ENCODE results near the gene PGRMC2.
"Not testable (repeated sequence)": the region's sequence is repeated elsewhere in the genome, so short reads cannot be mapped to it uniquely, and the experiment has no call there.

PGRMC2 gene

DNA sequence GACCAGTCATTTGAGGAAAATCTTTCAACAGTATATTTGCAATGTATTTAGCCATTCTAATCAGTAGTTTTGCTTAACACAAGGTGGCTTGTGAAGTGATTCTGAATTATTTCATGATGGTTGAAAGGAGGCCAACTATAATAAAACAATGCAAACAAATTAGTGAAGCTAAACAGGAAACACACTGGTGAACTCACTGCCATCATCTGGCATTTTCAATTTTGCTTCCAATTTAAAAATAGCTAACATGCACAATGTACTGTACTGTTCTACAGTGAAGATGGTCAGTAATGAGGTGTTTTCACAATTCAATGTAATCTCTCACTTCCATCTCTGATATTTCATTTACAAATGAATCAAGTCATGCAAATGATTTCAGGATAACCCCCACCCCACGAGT, 31.1 kb downstream of the PGRMC2 start:
- H3K4me3 ChIP-seq (IDR thresholded peaks at IDR 0.05; ENCODE audit: insufficient read depth, low read depth, low read length) = no peak overlapping the region
- no peaks in the 10 kb centered on the region for H3K27me3 ChIP-seq (ENCODE audit: insufficient read depth, low read depth)
- TF ChIP-seq, protein P1, sequence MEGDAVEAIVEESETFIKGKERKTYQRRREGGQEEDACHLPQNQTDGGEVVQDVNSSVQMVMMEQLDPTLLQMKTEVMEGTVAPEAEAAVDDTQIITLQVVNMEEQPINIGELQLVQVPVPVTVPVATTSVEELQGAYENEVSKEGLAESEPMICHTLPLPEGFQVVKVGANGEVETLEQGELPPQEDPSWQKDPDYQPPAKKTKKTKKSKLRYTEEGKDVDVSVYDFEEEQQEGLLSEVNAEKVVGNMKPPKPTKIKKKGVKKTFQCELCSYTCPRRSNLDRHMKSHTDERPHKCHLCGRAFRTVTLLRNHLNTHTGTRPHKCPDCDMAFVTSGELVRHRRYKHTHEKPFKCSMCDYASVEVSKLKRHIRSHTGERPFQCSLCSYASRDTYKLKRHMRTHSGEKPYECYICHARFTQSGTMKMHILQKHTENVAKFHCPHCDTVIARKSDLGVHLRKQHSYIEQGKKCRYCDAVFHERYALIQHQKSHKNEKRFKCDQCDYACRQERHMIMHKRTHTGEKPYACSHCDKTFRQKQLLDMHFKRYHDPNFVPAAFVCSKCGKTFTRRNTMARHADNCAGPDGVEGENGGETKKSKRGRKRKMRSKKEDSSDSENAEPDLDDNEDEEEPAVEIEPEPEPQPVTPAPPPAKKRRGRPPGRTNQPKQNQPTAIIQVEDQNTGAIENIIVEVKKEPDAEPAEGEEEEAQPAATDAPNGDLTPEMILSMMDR (conservative IDR thresholded peaks at IDR 0.05; ENCODE audit: low read depth, low read length) = no peak
- H3K4me2 ChIP-seq = no peak overlapping the region
- no peak overlapping the region for H2AFZ ChIP-seq (ENCODE audit: low read depth)
- no peak overlapping the region for H3K27ac ChIP-seq
- H4K20me1 ChIP-seq (ENCODE audit: insufficient read depth) = no peaks in the 10 kb centered on the region
- H3K36me3 ChIP-seq (ENCODE audit: insufficient read depth) = no peaks in the 10 kb centered on the region
- H3K4me1 ChIP-seq (ENCODE audit: low read depth, poor library complexity, severe bottlenecking) = no peaks in the 10 kb centered on the region
- no peaks in the 10 kb centered on the region for H3K79me2 ChIP-seq (ENCODE audit: insufficient read depth, low read depth)
- H3K9ac ChIP-seq = no peak overlapping the region

GRCh38 chr4:128255906-128256305, 31.7 kb downstream of the PGRMC2 start:
- Histone ChIP-seq H4K20me1 (ENCODE audit: insufficient read depth) (no peaks in the 10 kb centered on the region), H3K27ac (no peak overlapping the region), H3K27me3 (ENCODE audit: insufficient read depth, low read depth) (no peaks in the 10 kb centered on the region), H3K4me1 (ENCODE audit: low read depth, poor library complexity, severe bottlenecking) (no peaks in the 10 kb centered on the region), H3K36me3 (ENCODE audit: insufficient read depth) (no peaks in the 10 kb centered on the region), H3K4me2 (no peak overlapping the region), H3K9ac (no peak overlapping the region), H3K79me2 (ENCODE audit: insufficient read depth, low read depth) (no peaks in the 10 kb centered on the region), H2AFZ (ENCODE audit: low read depth) (no peak overlapping the region), H3K4me3 (IDR thresholded peaks at IDR 0.05; ENCODE audit: insufficient read depth, low read depth, low read length) (no peak overlapping the region)
- TF ChIP-seq, protein P1 (conservative IDR thresholded peaks at IDR 0.05; ENCODE audit: low read depth, low read length) = no peak

GRCh38 chr4:128249787-128250668, 37.6 kb downstream of the PGRMC2 start:
- Histone ChIP-seq H3K4me1 (ENCODE audit: low read depth, poor library complexity, severe bottlenecking) (no peaks in the 10 kb centered on the region), H4K20me1 (ENCODE audit: insufficient read depth) (no peaks in the 10 kb centered on the region), H3K27ac (no peak overlapping the region), H3K4me3 (IDR thresholded peaks at IDR 0.05; ENCODE audit: insufficient read depth, low read depth, low read length) (no peak overlapping the region), H2AFZ (ENCODE audit: low read depth) (no peak overlapping the region), H3K27me3 (ENCODE audit: insufficient read depth, low read depth) (no peaks in the 10 kb centered on the region), H3K79me2 (ENCODE audit: insufficient read depth, low read depth) (no peaks in the 10 kb centered on the region), H3K9ac (no peak overlapping the region; the same call in 1 of the 2 replicates), H3K4me2 (no peak overlapping the region), H3K36me3 (ENCODE audit: insufficient read depth) (no peaks in the 10 kb centered on the region)
- TF ChIP-seq, protein P1 (conservative IDR thresholded peaks at IDR 0.05; ENCODE audit: low read depth, low read length) = no peak

GRCh38 chr4:128247906-128248305, 39.7 kb downstream of the PGRMC2 start:
- no peaks in the 10 kb centered on the region for H3K36me3 ChIP-seq (ENCODE audit: insufficient read depth)
- H2AFZ ChIP-seq (ENCODE audit: low read depth) = no peak overlapping the region
- no peaks in the 10 kb centered on the region for H3K27me3 ChIP-seq (ENCODE audit: insufficient read depth, low read depth)
- no peak overlapping the region for H3K9ac ChIP-seq
- H3K4me2 ChIP-seq = no peak overlapping the region
- no peaks in the 10 kb centered on the region for H3K4me1 ChIP-seq (ENCODE audit: low read depth, poor library complexity, severe bottlenecking)
- no peak overlapping the region for H3K27ac ChIP-seq
- TF ChIP-seq, protein P1 (conservative IDR thresholded peaks at IDR 0.05; ENCODE audit: low read depth, low read length) = no peak
- no peak overlapping the region for H3K4me3 ChIP-seq (IDR thresholded peaks at IDR 0.05; ENCODE audit: insufficient read depth, low read depth, low read length)
- H4K20me1 ChIP-seq (ENCODE audit: insufficient read depth) = no peaks in the 10 kb centered on the region
- no peaks in the 10 kb centered on the region for H3K79me2 ChIP-seq (ENCODE audit: insufficient read depth, low read depth)

- H3K9ac ChIP-seq; H3K79me2 ChIP-seq (ENCODE audit: insufficient read depth, low read depth); H2AFZ ChIP-seq (ENCODE audit: low read depth); H3K27ac ChIP-seq; H3K4me3 ChIP-seq (IDR thresholded peaks at IDR 0.05; ENCODE audit: insufficient read depth, low read depth, low read length); H3K4me1 ChIP-seq (ENCODE audit: low read depth, poor library complexity, severe bottlenecking); H3K27me3 ChIP-seq (ENCODE audit: insufficient read depth, low read depth); H3K4me2 ChIP-seq; H3K36me3 ChIP-seq (ENCODE audit: insufficient read depth); H4K20me1 ChIP-seq (ENCODE audit: insufficient read depth): not testable (repeated sequence)
Measured at GRCh38 chr4:128245391-128245790, 42.2 kb downstream of the PGRMC2 start.

All from KMS-11 (cell line).